Neural cell (in vitro differentiated cells): Measurements from ENCODE around the gene SBK3.

Experiments used
- CTCF ChIP-seq: fragments of 450-650 bp; IDR thresholded peaks from 2 replicates; pipeline ENCODE4 v1.5.1; 2014; ENCODE audit warnings: antibody characterized with exemption, mild to moderate bottlenecking, moderate library complexity; ENCODE audit not compliant: poor library complexity, severe bottlenecking
- EZH2 ChIP-seq: fragments of 200-600, 300-800 bp; shearing (Covaris generic), sonication (generic); IDR thresholded peaks from 2 replicates; pipeline ENCODE4 v1.6.1; 2014; ENCODE audit warnings: antibody characterized with exemption, low read length, borderline replicate concordance, mild to moderate bottlenecking; ENCODE audit not compliant: insufficient read depth, poor library complexity, severe bottlenecking
- POLR2AphosphoS5 ChIP-seq: IDR thresholded peaks from 2 replicates; pipeline ENCODE4 v1.6.1; 2012
- TAF1 ChIP-seq: IDR thresholded peaks from 2 replicates; pipeline ENCODE4 v1.6.1; 2012; ENCODE audit warnings: low read depth

- TF ChIP-seq TAF1 (no peak), CTCF (no peak), EZH2 (no peak), POLR2AphosphoS5 (no peak)
These were observed 14.3 kb upstream of the SBK3 start for GRCh38 chr19:55559684-55560083.
